HG03442 (cell line): ENCODE measurements around the gene ZNF354C.

Source experiments
- ATAC-seq: cut with Tn5 transposase; IDR thresholded peaks from one replicate; pipeline ENCODE4 v1.9.1; 2021; ENCODE audit warnings: mild to moderate bottlenecking, moderate library complexity; ENCODE audit not compliant: unreplicated experiment

ZNF354C gene

GRCh38 chr5:179113945-179114641 is 53.9 kb downstream of the ZNF354C start:
- no peak for ATAC-seq

- no peak for ATAC-seq
These were observed 54.6 kb downstream of the ZNF354C start for GRCh38 chr5:179114756-179115155.

- ATAC-seq: no peak
These were observed 55.1 kb downstream of the ZNF354C start for GRCh38 chr5:179115307-179115706.

- no peak for ATAC-seq
These were observed 55.8 kb downstream of the ZNF354C start for GRCh38 chr5:179115845-179116524.

- ATAC-seq: no peak
These were observed 58.2 kb downstream of the ZNF354C start for GRCh38 chr5:179118338-179118737.

GRCh38 chr5:179118756-179119414 is 58.7 kb downstream of the ZNF354C start:
- no peak for ATAC-seq

GRCh38 chr5:179119415-179120170 is 59.4 kb downstream of the ZNF354C start:
- no peak for ATAC-seq

- ATAC-seq: no peak
These were observed 60.3 kb downstream of the ZNF354C start for GRCh38 chr5:179120421-179120861.

GRCh38 chr5:179120951-179121666 is 60.9 kb downstream of the ZNF354C start:
- no peak for ATAC-seq

- no peak for ATAC-seq
These were observed 61.5 kb downstream of the ZNF354C start for GRCh38 chr5:179121667-179122111.

- ATAC-seq: no peak
These were observed 62.4 kb downstream of the ZNF354C start for GRCh38 chr5:179122411-179123108.

GRCh38 chr5:179123109-179123426 is 62.9 kb downstream of the ZNF354C start:
- ATAC-seq: no peak

- no peak for ATAC-seq
These were observed 63.5 kb downstream of the ZNF354C start for GRCh38 chr5:179123491-179124272.

- no peak for ATAC-seq
These were observed 64.2 kb downstream of the ZNF354C start for GRCh38 chr5:179124273-179124852.

GRCh38 chr5:179124853-179125788 is 64.9 kb downstream of the ZNF354C start:
- ATAC-seq: no peak

GRCh38 chr5:179125789-179126505 is 65.8 kb downstream of the ZNF354C start:
- no peak for ATAC-seq

GRCh38 chr5:179126506-179126991 is 66.4 kb downstream of the ZNF354C start:
- ATAC-seq: no peak
